Measurements from ENCODE around the gene INAVA. TPM values are rescaled to one million over a fixed set of nuclear protein-coding genes. Genes with fewer than 3 reads are reported as not detected.

Gene INAVA
- total RNA-seq, 1 donor from 2014 or later = 35.8 TPM

GRCh38 chr1:200888349-200888838 is 6.3 kb upstream of the INAVA start:
- Mint-ChIP-seq H3K27me3 (ENCODE audit: unreplicated experiment) (peaks cover 14% of the 10 kb centered on the region), H3K36me3 (ENCODE audit: low read depth, unreplicated experiment) (peaks cover 5% of the 10 kb centered on the region), H3K4me3 (ENCODE audit: unreplicated experiment) (no peak overlapping the region), H3K4me1 (ENCODE audit: unreplicated experiment) (peaks cover 41% of the 10 kb centered on the region), H3K27ac (ENCODE audit: unreplicated experiment) (no peak overlapping the region), H3K9me3 (ENCODE audit: unreplicated experiment) (no peaks in the 10 kb centered on the region)
- no peak for DNase-seq (ENCODE audit: low spot score)
- TF ChIP-seq CTCF (IDR thresholded peaks at IDR 0.05; ENCODE audit: unreplicated experiment) = no peak

GRCh38 chr1:200889571-200889970 is 5.1 kb upstream of the INAVA start:
- DNase-seq (ENCODE audit: low spot score) = no peak
- Mint-ChIP-seq H3K9me3 (ENCODE audit: unreplicated experiment) (no peaks in the 10 kb centered on the region), H3K36me3 (ENCODE audit: low read depth, unreplicated experiment) (peaks cover 5% of the 10 kb centered on the region), H3K27ac (ENCODE audit: unreplicated experiment) (no peak overlapping the region), H3K4me1 (ENCODE audit: unreplicated experiment) (peaks cover 51% of the 10 kb centered on the region), H3K4me3 (ENCODE audit: unreplicated experiment) (no peak overlapping the region), H3K27me3 (ENCODE audit: unreplicated experiment) (peaks cover 14% of the 10 kb centered on the region)
- no peak for TF ChIP-seq CTCF (IDR thresholded peaks at IDR 0.05; ENCODE audit: unreplicated experiment)

DNA sequence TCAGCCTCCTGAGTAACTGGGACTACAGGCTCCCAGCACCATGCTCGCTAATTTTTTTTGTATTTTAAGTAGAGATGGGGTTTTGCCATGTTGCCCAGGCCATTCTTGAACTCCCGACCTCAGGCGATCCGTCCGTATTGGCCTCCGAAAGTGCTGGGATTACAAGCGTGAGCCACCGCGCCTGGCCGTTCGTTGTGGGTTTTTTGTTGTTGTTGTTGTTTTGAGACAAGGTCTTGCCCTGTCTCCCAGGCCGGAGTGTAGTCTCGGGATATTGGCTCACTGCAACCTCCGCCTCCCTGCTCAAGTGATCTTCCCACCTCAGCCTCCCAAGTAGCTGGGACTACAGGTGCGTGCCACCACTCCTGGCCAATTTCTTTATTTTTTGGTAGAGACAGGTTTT is 4.7 kb upstream of the INAVA start:
- no peak for DNase-seq (ENCODE audit: low spot score)
- Mint-ChIP-seq H3K4me3 (ENCODE audit: unreplicated experiment) (peak overlapping the region; percentile 80), H3K27me3 (ENCODE audit: unreplicated experiment) (peaks cover 14% of the 10 kb centered on the region), H3K36me3 (ENCODE audit: low read depth, unreplicated experiment) (peaks cover 5% of the 10 kb centered on the region), H3K9me3 (ENCODE audit: unreplicated experiment) (no peaks in the 10 kb centered on the region), H3K27ac (ENCODE audit: unreplicated experiment) (no peak overlapping the region), H3K4me1 (ENCODE audit: unreplicated experiment) (peaks cover 51% of the 10 kb centered on the region)
- TF ChIP-seq CTCF (IDR thresholded peaks at IDR 0.05; ENCODE audit: unreplicated experiment) = no peak

DNA sequence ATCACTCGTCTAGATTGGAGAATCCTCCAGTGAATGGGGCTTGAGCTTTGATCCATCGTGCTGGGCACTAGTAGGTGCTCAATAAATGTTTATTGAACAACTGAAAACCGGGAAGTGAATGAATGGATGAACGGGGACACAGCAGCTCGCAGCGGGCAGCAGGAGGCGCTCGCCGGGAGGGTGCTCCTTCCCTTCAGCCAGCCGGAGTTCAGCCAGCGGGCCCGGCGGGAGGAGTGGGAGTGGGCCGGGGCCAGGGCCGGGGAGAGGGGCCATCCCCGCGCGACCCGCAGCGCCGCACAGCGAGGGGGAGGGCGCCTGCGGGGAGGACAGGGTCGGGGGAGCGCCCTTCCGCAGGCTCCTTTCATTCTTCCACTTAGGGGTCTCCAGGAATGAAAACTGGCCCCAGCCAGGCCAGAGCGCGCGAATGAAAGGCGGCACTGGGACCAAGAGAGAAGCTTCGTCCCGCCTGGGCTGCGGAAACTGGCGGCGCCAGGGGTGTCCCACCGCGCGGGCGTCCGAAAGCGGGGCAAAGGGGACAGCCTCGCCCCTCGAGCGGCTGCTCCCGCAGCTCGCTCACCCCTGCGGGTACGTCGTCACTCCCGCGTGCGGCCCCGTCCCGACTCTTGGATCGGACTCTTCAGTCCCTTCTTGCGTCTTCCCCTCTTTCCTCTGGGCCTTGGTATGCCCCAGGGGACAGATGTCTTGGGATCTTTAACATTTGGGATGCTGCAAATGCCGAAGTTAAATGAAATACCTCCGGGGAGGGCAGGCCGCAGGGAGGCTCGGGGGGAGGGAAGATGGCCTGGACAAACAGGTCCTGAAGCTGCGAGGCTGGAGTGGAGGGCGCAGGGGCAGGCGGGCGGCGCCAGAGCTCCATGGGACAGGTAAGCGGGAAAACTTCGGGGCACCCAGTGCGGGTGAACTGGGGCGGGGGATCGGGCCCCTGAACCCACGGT is 3.6 kb upstream of the INAVA start:
- Mint-ChIP-seq H3K36me3 (ENCODE audit: low read depth, unreplicated experiment) (peaks cover 5% of the 10 kb centered on the region), H3K27me3 (ENCODE audit: unreplicated experiment) (peaks cover 14% of the 10 kb centered on the region), H3K4me3 (ENCODE audit: unreplicated experiment) (peak overlapping the region; percentile 95), H3K27ac (ENCODE audit: unreplicated experiment) (peak overlapping the region; percentile 95), H3K4me1 (ENCODE audit: unreplicated experiment) (peaks cover 57% of the 10 kb centered on the region), H3K9me3 (ENCODE audit: unreplicated experiment) (no peaks in the 10 kb centered on the region)
- DNase-seq (ENCODE audit: low spot score) = peak; percentile 76
- peak; percentile 48 for TF ChIP-seq CTCF (IDR thresholded peaks at IDR 0.05; ENCODE audit: unreplicated experiment)

DNA sequence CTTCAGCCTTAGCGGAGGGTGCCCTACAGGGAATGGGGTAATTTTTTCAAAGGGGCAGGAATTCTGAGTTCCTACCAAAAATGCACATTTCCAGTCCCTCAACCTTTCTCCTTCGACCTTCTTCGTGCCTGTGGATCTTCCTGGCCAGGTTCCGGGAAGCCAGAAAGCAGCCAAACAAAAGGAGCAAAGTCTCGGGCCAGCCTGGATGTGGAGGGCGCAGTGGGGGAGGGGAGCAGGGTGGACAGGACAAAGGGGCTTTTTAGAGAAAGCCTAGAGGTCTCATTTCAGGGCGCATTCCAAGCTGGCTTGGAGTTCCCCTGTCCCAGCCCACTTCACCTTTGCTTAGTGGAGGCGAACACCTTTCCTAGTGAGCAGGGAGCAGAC is 2.9 kb upstream of the INAVA start:
- H3K36me3 Mint-ChIP-seq (ENCODE audit: low read depth, unreplicated experiment) = peaks cover 8% of the 10 kb centered on the region
- DNase-seq (ENCODE audit: low spot score) = peak; percentile 63
- H3K27me3 Mint-ChIP-seq (ENCODE audit: unreplicated experiment) = peaks cover 14% of the 10 kb centered on the region
- H3K9me3 Mint-ChIP-seq (ENCODE audit: unreplicated experiment) = no peaks in the 10 kb centered on the region
- H3K4me3 Mint-ChIP-seq (ENCODE audit: unreplicated experiment) = peak overlapping the region; percentile 95
- H3K4me1 Mint-ChIP-seq (ENCODE audit: unreplicated experiment) = peaks cover 58% of the 10 kb centered on the region
- peak overlapping the region; percentile 95 for H3K27ac Mint-ChIP-seq (ENCODE audit: unreplicated experiment)
- no peak for TF ChIP-seq CTCF (IDR thresholded peaks at IDR 0.05; ENCODE audit: unreplicated experiment)
